NOMO-1 treated with DMSO at 0.1 percent for 48 hours (cell line): ENCODE data around the gene ATP6V1G1.

Source experiments
- DNase-seq: peaks from one replicate; lab custom pipeline; 2025; ENCODE audit not compliant: unreplicated experiment; lab: John Stamatoyannopoulos, UW

ATP6V1G1 gene

DNA sequence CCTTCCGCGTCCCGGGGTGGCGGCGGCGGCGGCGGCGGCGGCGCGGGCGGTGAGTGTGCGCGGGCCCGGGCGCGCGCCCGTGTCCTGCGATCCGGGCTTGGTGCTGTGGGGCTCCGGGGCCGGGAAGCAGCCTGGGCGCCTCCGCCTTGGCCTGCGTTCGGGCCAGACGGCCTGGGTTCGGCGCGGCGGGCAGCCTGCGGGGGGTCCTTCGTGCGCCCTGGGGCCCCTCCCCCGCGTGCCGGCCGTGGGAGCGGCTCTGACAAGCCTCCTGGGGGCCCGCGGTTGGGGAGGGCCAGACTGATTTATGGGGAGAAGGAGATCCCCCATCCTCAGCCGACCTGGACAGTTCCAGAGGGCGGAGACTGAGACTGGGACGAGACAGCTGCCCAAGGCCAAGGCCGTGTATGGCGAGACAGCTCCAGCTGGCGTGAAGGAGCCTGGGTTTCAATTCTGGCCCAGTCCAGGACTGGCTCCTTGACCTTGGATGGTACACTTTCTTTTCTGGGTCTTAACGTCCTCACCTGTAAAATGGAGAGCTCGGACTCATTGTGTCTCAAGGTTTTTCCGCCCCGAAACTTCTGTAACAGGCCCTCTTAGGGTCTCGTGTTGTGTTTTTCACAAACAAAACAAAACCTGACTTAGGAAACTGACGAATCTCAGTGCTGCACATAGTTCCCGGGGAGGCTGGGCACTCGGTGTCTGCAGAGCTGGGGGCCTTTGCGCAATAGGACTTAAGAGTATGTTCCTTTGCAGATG, 24.1 kb downstream of the ATP6V1G1 start:
- peak; percentile 74 for DNase-seq

DNA sequence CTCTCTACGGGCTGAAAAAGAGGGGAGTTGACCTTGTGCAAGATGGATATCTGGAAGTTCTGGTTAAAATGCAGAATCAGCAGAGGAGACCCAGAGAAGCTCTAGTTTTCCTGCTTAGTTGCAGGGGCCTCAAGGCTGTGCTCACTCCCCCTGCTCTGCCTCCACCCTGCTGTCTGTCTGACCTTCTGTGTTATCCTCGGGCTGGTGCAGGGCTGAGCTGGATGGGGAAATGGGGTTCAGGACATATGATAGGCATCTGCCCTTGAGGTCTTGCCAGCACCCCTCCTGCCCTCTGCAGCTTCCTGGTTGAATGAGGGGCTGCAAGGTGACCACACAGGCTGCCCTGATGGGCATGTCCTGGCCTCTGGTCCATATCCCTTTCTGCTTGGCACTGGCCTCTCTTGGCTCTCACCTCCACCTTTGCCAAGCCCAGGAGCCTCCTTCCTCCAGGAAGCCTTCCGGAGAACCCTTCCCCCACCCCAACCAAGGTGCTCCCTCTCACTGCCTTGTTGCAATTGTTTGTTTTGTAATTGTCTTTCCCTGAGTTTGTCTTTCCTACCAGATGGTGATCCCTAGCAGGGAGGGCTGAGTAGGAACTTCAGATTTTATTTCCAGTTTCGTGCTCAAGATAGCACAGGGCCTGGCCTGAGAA, 24.8 kb downstream of the ATP6V1G1 start:
- no peak for DNase-seq

DNA sequence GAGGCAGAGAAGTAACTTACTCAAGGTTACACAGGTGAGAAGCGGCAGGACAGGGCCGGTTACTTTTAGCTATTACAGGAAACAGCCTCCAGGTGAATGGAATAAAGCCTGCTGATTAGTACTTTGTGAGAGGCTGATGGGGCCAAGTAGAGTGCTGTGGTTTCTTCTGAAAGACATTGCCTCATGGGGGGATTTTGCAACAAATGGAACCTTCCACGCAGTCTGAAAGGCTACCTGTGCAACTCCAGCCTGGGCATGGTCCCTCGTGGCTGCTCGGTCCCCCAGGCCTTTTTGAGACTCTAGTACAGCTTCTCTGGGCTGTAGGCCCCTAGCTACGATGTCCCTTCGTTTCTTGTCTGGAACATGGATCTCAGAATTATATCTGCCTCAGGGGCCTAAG, 25.5 kb downstream of the ATP6V1G1 start:
- DNase-seq = no peak

DNA sequence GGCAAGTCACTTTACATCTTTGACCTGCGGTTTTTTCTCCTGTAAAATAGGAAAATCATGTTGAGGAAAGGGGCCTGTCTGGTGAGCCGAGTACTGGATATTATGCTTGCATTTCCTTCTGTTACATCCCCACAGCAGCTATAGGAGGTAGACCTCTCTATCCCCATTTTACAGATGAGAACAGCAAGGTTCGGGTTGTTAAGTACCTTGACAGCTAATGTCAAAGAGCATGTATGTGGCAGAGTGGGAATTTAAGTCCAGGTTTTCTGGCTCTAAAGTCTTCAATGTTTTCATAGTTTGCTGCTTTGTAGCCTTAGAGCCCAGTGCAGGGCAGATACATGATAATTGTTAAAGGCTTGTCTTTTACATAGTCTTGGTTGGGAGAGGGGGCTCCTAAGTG, 26.4 kb downstream of the ATP6V1G1 start:
- no peak for DNase-seq

DNA sequence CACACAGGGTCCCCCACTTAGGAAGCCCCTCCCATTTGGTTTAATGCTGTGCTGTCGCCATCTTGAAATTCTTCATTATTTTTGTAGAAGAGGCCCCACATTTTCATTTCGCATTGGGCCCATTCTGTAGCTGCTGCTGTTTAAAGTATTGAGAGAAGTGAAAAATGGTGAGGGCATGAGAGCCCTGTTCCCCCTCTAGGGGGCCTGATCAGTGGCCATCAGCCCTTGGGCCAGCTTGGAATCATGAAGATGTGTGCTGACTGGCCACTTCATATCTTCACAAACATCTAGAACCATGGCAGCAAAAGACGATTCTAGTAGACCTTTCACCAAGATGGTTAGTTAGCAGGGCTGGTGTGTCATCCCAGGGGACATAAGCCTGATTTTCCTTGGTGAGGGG, 26.8 kb downstream of the ATP6V1G1 start:
- DNase-seq = no peak

DNA sequence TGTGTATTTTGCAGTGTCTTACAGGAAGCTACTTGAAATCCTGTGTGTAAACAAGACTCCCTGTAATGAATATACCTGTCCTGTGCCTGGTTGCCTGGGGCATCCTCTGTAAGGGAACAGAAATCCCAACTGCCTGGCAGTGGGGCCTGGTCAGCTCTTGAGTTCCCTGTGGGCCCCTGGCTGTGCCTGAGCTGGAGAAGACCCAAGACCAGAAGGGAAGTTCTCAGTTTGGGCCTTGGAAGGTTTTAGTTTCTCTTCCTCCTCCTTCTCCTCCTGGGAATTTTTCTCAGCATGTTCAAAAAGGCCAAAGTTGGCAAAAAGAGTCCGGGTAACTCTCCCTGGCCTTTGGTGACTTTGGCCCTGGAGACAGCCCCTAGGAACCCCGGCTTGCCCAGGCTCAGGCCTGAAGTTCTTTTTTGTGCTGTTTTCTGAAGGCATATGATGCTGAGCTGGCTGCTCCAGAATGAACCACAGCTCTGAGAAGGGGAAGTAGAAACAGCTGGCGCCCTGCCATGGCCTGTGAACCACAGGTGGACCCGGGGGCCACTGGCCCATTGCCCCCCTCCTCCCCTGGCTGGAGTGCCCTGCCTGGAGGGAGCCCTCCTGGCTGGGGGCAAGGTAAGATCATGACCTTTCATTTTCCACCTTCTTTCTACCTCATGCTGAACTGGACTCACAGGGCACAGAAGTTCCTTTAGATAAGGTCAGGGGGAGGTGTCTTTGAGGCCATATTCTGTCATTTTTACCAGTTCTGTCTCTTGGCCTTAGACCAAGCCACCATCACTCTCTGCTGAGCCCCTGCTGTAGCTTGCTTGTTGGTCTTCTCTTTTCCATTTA, 29.3 kb downstream of the ATP6V1G1 start:
- DNase-seq = peak; percentile 75

DNA sequence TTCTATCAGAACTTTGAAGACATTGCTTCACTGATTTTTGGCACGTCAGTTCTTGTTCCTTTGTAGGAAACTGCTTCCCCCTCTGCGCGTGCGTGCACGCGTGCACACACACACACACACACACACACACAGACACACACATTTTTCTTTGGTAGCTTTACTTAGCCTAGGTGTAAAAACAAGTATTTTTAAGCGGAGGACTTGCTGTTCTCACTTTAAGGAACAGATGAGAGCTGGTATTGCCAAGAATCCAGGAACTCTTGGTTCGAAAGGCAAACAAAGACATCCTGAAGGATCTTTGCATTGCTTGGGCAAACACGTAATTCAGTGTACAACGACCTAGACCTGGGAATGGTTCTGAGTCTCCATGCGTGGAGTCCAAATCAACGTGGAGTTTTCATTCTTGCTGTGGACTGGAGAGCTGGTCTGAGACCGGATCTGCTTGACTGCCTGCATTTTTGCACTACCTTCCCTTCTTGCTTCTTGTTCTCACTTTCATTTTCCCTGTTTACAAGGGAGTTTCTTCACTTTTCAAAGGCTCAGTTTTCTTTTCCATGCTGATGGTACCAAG, 31.7 kb downstream of the ATP6V1G1 start:
- peak; percentile 14 for DNase-seq

DNA sequence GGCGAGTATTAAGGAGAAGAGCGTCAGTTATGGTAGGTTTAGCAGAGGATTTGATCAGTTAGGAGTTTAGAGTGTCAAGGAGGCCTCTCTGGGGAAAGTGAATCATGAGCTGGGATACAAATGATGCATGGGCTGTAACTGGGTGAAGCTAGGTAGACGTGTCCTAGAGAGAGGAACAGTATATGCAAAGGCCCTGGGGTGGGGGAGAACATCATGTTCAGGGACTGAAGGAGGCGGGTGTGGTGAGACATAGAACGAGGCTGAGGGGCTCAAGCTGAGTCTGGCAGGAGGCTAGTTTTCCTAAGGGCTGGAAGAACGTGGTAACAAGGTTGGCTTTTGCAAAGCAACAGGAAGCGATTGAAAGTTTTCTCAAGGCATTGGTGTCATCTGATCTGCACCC, 34.0 kb downstream of the ATP6V1G1 start:
- DNase-seq = no peak

DNA sequence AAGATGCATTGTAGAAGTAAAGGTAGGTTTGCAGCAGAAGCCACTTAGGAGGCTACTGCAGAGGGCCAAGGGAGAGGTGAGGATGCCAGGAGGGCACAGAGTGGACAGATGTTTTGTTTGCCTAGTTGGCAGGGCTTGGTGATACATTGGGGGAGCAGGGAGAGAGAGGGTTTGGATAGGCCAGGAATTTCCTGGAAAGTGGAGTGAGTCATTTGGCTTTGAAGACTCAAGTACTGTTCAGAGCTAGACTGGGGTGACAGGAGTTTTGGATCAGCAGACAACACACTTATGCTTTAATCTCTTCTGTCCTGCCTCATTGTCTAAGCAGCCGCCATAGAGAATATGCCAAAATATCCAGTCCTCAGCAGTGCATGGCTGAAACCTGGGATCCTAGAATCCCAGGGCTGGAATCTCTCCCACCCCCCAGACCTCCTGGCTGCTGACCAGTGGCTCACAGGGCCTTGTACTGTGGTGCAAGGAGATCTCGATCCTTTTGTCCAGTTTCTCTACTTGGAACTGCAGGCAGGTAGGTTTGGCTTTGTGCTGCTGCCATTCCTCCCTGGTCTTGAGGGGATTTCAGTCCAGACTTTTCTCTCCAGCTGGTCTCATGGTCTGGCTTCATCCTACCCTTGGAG, 34.5 kb downstream of the ATP6V1G1 start:
- no peak for DNase-seq

DNA sequence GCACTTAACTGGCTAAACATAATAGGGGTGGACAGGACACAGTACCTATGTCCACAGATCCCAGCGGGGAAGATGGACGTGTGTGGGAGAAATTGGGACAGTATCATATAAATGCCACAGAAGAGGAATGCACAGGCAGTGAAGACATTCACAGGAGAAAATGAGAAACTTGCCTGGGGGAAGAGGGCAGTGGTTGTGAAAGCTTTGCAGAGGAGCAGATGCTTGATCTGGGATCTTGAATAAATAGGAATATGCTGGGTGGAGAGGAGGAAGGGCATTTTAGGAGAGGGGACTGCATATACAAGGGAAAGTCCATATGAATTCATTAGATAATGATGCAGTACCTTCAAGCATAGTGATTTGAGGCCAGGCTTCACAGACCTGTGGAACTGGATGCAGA, 37.1 kb downstream of the ATP6V1G1 start:
- no peak for DNase-seq

DNA sequence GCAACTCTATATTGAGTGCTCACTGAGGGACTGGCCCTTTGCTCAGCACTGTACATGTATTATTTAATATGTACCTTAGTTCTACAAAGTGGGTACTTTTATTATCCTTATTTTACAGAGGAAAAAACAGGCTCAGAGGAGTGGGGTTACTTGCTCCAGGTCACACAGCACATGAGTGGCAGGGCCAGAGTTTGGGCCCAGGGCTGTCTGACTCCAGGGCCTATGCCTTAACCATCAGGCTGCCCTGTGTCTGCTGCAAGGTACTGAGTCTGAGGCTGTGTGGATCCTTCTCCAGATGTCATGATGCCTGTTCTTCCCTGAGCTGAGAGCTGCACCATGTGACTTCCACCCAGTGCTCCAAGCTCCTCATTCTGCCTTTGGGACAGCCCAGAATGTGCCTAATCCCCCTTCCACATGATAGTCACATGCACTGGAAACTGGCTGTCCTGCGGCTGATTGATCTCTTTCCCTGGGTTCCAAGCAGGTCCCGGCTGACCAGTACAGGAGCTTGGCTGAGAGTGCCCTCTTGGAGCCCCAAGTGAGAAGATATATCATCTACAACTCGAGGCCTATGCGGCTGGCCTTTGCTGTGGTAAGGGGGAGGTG, 38.9 kb downstream of the ATP6V1G1 start:
- no peak for DNase-seq

DNA sequence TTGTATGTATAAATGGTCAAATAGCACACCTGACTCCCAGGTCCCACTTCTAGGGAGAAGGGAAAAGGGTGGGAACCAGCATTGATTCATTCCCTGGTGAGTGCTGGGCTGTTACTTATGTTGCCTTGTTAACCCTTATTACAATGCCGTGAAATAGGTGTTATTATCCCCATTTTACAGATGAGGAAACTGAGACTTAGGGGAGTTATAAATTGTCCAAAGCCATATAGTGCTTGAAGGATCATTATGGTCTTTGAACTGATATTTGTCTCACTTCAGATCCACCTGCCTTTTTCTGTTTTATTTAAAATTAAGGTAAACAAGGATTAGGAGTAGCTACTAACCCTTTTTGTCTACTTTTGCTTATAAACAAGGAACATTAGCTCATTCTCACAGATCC, 40.0 kb downstream of the ATP6V1G1 start:
- DNase-seq = no peak

DNA sequence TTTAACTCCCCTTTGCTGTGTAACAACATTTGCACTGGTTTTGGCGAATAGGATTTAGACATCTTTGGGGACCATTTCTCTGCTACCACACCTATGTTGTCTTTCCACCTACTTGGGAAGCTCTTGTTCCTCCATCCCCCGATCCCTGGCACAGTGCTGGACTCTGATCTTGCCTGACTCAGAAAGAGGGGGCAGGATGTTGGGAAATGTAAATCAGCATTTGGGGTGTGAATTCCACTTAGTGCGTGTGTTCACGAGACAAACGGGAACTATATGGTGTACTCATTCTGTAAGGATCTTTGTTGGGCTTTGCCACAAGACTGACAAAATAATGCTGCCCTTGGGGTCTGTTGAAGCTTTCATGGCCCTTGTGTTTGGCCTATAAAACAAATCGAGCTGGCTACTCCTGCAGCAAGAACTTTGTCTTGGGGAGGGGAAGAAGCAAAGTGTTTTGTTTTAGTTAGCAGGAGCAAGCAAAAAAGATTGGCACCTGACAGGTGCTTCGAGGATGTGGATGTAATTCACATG, 42.1 kb downstream of the ATP6V1G1 start:
- DNase-seq = no peak

DNA sequence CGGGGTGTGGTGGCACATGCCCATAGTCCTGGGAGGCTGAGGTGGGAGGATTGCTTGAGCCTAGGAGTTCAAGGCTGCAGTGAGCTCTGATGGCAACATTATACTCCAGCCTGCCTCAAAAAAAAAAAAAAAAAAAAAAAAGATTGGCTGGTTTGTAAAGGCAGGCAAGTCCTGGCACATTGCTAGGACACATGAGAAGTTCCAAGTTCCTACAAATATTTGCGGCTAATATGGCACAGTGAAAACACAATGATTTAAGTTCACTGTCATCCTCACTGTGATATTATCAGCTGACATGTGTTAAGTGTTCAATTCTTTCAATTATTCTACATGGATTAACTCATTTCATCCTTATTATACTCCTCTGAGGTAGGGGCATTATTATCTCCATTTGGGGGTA, 43.6 kb downstream of the ATP6V1G1 start:
- no peak for DNase-seq

DNA sequence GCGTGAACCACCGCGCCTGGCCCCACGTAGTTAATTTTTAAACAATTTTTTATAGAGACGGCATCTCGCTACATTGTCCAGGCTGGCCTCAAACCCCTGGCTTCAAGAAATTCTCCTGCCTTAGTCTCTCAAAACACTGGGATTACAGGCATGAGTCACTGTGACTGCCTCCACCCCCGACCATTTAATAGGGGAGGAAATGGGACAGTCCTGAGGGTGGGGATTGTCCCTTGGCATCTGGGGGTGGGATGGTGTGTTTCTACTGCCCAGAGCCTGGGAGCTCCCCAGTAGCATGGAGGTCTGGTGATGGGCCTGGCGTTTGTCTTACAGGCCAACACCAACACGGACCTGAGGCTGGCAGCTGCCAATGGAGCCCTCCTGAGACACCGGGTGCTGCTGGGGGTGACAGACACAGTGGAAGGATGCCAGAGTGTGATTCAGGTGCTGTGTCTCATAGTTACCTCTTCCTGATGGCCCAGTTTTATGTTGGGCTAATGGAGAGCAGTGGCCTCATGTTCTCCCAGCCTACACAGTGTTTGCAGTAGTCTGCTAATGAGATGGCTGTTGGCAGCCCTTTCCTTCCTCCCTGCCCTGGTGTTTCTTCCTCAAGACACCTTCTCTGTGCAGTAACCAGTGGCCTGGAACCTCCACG, 46.0 kb downstream of the ATP6V1G1 start:
- no peak for DNase-seq

DNA sequence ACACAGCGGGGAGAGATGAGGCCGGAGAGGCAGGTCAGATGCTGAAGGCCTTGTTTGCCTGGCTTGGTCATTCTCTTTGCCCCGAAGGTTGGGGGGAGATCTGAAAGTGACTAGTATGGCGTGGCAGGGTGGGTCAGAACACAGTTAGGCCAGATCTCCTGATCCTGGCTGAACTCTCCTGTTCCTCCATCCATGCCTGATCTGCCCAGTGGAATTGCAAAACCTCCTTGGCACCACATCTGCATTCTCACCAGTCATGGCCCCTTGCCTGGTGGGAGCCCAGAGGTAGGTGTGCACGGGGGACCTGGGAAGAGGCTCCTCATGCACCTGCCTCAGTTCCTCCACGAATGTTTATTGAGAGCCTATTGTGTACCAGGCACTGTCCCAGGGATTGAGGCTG, 46.8 kb downstream of the ATP6V1G1 start:
- DNase-seq = no peak

DNA sequence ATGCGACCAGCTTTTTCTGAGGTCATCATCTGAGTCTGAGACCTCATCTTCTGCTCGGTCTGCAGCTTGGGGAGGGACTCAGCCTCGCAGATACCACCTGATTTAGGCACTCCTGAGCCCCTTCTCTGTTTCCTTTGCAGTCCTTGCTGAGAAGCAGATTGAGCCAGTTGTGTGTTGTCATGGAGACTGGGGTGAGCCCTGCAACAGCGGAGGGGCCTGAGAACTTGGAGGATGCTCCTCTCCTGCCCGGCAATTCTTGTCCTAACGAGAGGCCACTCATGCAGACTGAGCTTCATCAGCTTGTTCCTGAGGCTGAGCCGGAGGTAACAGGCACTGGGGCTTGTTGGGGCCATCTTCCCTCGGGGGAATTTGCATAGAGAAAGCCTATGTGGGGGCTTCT, 50.8 kb downstream of the ATP6V1G1 start:
- DNase-seq = no peak

DNA sequence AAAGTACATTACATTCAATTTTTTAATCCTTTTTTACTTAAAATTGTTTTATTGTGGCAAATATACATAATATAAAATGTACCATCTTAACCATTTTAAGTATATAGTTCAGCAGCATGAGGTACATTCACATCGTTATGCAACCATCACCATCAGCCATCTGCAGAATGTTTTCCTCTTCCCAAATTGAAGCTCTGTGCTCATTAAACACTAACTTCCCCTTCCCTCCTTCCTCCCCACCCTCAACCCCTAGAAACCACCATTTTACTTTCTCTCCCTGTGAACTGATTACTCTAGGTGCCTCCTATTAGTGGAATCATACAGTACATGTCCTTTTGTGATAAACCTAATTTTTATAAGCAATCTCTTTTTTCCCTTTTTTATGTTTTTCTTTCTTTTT, 54.4 kb downstream of the ATP6V1G1 start:
- DNase-seq = peak; percentile 75

DNA sequence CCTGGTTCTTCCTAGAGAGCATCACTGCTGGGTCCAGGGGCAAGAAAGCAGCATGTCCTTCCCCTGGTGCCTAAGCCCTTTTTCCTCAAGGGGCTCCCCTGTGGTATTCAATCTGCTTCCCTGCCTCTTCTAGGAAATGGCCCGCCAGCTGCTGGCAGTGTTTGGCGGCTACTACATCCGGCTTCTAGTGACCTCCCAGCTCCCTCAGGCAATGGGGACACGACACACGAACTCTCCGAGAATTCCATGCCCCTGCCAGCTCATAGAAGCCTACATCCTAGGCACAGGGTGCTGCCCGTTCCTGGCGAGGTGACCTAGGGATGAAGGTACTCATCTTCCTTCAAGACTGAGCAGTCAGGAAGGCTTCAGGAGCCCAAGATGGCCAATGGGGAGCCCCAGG, 55.4 kb downstream of the ATP6V1G1 start:
- DNase-seq = no peak

DNA sequence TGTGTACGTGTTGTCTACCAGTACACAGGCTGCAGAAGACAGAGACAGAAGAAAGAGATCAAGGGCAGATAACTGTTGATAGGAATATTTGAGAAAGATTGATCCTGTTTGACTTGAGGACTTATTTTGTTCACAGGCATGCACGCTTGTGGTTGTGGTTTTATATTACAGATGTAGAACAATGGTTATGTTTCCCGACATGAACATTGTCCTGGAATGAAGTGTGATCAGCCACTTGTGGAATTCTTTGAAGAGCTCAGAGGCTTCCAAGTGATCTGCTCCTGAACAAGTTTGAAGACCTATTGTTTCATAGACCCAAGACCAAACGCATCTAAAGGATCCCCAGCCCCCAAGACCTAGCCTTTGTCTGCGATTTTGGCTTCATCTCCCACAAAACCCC, 56.3 kb downstream of the ATP6V1G1 start:
- no peak for DNase-seq
